ENCODE data around the gene WNT5A.

Gene WNT5A

GRCh38 chr3:55514962-55515361 lies 27.9 kb upstream of the WNT5A start:
- intact Hi-C loops (cut with DNase I; ENCODE audit: low total_unique reads), result no loop called here
- H3K9me3 ChIP-seq, result no peaks in the 10 kb centered on the region
- no peak for TF ChIP-seq CTCF (IDR thresholded peaks at IDR 0.05)

GRCh38 chr3:55512571-55513343 lies 25.7 kb upstream of the WNT5A start:
- H3K27me3 ChIP-seq, result peaks cover 0 to 25% of the 10 kb centered on the region in 2 donors
- H3K9me3 ChIP-seq, result no peaks in the 10 kb centered on the region
- no peak for DNase-seq
- H3K27ac ChIP-seq, result no peak overlapping the region
- TF ChIP-seq CTCF (IDR thresholded peaks at IDR 0.05), result no peak
- H3K4me1 ChIP-seq, result no peaks in the 10 kb centered on the region
- H3K36me3 ChIP-seq, result no peaks in the 10 kb centered on the region
- intact Hi-C loops (cut with DNase I; ENCODE audit: low total_unique reads), result no loop called here
- no peak overlapping the region for H3K4me3 ChIP-seq

More at GRCh38 chr3:55514962-55515361, 27.9 kb upstream of the WNT5A start:
- no peak overlapping the region for H3K27ac ChIP-seq
- DNase-seq, result no peak
- peaks cover 0 to 22% of the 10 kb centered on the region in 2 donors for H3K27me3 ChIP-seq
- H3K4me1 ChIP-seq, result no peaks in the 10 kb centered on the region
- no peaks in the 10 kb centered on the region for H3K36me3 ChIP-seq
- H3K4me3 ChIP-seq, result no peak overlapping the region

GRCh38 chr3:55511895-55512570 lies 24.9 kb upstream of the WNT5A start:
- no peaks in the 10 kb centered on the region for H3K4me1 ChIP-seq
- H3K27me3 ChIP-seq, result peaks cover 0 to 25% of the 10 kb centered on the region in 2 donors
- TF ChIP-seq CTCF (IDR thresholded peaks at IDR 0.05), result no peak
- no peak for DNase-seq
- H3K4me3 ChIP-seq, result no peak overlapping the region
- intact Hi-C loops (cut with DNase I; ENCODE audit: low total_unique reads), result no loop called here
- no peak overlapping the region for H3K27ac ChIP-seq
- H3K36me3 ChIP-seq, result no peaks in the 10 kb centered on the region
- H3K9me3 ChIP-seq, result no peaks in the 10 kb centered on the region

GRCh38 chr3:55508335-55508734 lies 21.2 kb upstream of the WNT5A start:
- H3K4me1 ChIP-seq, result no peaks in the 10 kb centered on the region
- no peak for DNase-seq
- intact Hi-C loops (cut with DNase I; ENCODE audit: low total_unique reads), result no loop called here
- peaks cover 0 to 6% of the 10 kb centered on the region in 2 donors for H3K27me3 ChIP-seq
- H3K27ac ChIP-seq, result no peak overlapping the region
- H3K9me3 ChIP-seq, result no peaks in the 10 kb centered on the region
- TF ChIP-seq CTCF (IDR thresholded peaks at IDR 0.05), result no peak
- H3K4me3 ChIP-seq, result no peak overlapping the region
- no peaks in the 10 kb centered on the region for H3K36me3 ChIP-seq

GRCh38 chr3:55507808-55508207 lies 20.7 kb upstream of the WNT5A start:
- Histone ChIP-seq H3K27ac (no peak overlapping the region), H3K4me1 (no peaks in the 10 kb centered on the region), H3K9me3 (no peaks in the 10 kb centered on the region), H3K36me3 (no peaks in the 10 kb centered on the region), H3K27me3 (peaks cover 0 to 6% of the 10 kb centered on the region in 2 donors), H3K4me3 (no peak overlapping the region)
- no peak for TF ChIP-seq CTCF (IDR thresholded peaks at IDR 0.05)
- intact Hi-C loops (cut with DNase I; ENCODE audit: low total_unique reads), result no loop called here
- no peak for DNase-seq

Data from tibial artery (tissue), 4 donors.